Measurements from ENCODE around the gene LSAMP.

Gene LSAMP

GRCh38 chr3:115927197-115927596 is 518.1 kb downstream of the LSAMP start:
- DNase-seq, result peak; percentile 93

DNA sequence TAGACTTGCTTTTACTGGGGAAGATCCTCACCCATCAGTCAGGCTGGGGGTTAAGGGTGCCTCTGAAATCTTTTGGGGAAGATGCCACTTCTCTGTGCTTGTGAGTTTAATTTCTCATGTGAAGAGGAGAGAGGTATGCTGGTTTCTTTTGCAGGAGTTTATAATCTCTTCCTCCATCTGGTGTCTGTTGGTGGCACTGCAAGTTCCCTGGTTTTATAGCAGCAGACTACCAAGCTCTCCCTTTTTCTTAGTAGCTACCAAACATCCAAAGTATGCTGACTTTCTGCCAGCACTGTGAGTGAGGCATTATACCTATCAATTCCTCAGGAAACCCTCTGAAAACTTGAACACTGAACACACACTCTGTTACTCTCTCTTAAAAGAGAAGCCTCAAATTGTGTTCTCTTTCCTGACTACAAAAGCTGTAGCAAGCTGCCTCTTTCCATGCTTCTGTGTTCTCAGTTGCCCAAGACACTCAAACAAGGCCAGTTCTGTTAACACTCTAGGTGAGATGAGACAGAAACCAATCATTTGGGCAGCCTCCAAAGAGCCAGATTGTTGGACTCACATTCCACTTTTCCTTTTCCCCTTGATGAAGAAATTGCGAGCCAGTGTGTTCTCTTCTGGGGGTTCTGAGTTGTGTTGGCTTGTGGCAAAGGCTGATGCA is 522.5 kb downstream of the LSAMP start:
- DNase-seq, result peak; percentile 85

GRCh38 chr3:115921711-115922110 is 523.6 kb downstream of the LSAMP start:
- DNase-seq, result no peak

- DNase-seq, result no peak
These were observed 526.4 kb downstream of the LSAMP start for GRCh38 chr3:115918900-115919299.

GRCh38 chr3:115916866-115917265 is 528.4 kb downstream of the LSAMP start:
- no peak for DNase-seq

DNA sequence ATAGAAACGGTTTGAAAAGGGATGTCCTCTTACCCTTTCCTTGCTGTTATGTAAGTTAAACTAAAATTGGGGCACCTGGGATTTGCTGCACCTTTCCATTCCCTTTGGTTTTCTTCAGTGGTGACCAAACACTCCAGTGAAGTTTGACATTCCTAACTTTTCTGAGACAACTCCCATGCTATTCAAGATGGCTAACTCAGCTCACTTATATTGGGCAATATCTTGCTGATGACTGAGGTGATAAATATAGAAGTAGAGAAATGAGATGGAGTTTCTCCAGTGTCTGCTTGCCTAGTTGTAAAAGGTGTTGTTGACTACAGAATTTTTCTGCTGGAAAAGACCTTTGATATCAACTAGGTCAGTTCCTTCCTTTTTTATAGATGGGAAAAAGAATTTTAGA is 530.2 kb downstream of the LSAMP start:
- DNase-seq, result no peak

- DNase-seq, result peak; percentile 56
These were observed 532.1 kb downstream of the LSAMP start for GRCh38 chr3:115913069-115913686.

- DNase-seq, result no peak
These were observed 532.9 kb downstream of the LSAMP start for GRCh38 chr3:115912372-115912771.

DNA sequence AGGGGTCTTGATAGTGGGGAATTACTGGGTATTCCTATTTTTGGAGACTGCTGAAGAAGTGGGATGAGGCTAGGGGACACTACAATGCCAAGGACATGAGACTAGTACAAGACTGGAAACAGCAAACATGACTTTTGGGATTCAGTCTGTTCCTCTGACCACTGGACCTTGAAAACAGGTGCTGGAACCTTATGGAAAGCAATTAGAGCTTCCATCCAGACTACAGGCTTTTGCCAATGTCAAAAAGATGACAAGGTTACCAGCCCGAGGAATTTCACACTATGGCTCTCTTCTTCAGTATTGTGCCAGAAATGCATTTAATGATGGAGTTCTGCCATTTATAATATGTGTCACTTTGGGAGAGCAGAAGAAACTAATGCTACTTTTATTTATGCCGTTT is 539.4 kb downstream of the LSAMP start:
- DNase-seq, result no peak

DNA sequence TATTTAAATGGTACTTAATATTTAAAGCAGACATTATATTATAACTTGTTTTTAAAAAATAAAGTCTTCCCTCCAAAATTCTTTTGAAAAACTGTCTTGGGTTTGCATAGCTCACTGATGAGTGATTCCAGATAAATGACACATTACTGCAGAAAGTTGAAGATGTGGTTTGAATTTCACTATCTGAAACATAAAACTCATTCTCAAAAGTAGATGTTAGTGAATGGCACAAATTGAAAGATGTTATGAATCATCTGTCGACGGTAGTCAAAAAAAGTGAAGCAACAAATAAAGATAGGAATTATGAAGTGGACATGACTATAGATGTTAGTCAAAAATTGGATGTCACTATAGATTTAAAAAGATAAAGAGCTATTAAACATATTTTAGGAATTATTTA is 541.4 kb downstream of the LSAMP start:
- no peak for DNase-seq

- DNase-seq, result no peak
These were observed 544.3 kb downstream of the LSAMP start for GRCh38 chr3:115901008-115901407.

DNA sequence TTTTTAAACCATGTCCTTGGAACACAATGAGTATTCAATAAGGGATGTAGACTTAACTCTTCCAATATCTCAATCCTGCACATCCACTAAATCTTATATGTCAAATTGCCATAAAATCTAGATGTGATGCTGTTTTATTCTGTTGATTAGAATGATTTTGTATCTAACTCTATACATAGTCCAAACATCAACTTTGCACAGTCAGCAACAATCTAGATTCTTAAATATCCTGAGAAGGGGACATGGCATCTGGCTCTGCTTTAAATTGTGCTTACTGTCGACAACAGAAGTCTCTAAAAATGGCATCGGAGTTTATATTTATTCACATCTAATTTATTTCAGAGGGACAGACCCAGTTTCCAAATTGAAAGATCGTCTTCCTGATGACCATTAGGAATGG is 545.8 kb downstream of the LSAMP start:
- no peak for DNase-seq

DNA sequence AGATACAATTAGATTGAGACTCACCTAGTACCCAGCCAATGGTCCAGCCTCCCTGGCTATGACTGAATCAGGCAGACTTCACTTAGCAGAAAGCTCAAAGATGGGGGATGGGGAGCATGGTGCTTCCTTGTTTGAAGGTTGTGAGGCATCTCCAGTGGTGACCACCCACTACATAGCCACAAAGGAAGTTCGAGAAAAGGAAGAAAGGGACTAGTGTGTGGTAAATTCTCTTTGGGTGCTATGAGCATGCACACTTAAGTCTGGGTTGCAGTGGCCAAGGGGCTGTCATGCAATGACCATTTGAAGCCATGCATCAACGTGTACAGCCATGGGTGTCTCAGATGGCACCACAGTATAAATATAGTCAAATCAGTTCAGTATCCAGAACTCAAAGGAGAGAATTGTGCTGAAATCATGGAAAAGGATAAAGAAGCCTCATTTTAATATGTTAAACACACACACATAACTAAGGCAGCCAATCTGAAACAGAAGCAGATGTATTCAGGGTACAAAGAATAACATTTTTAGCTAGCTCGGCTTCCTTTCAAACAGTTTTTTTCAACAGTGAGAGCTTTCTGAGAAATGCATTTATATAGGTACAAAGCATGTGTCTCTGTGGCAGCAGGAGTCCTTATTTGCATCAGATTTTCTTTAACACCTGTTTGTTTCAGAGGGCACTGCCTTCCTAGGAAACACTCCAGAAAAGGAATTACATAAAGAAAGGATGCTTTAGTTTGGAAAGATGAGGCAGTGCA is 546.5 kb downstream of the LSAMP start:
- peak; percentile 46 for DNase-seq

DNA sequence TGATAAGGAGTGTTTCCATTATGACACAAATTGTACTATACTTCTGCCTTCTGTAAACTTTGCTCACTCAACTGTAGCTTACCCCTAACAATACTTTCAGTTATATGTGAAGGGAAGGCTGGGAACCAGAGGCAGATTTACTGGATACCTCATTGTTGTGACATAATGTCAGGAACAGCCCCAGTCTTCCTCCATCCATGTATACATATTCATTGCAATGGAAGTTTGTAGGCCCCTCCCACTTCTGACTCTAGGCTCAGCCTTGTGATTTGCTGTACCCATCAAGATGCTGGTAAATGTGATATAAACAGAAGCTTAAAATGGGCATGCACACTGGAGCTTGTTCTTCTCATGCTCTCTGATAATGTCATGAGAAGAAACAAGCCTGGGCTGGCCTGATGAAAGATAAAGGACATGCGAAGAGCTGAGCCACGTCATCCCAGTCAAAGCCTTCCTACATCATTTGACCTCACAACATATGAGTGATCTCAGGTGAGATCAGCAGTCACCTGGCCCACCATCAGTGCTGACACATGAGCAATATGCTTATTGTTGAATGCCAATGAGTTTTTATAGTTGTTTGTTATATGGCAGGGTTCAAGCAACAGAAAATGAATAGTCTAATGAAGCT is 554.2 kb downstream of the LSAMP start:
- DNase-seq, result no peak

- DNase-seq, result no peak
These were observed 554.7 kb downstream of the LSAMP start for GRCh38 chr3:115890579-115890978.

DNA sequence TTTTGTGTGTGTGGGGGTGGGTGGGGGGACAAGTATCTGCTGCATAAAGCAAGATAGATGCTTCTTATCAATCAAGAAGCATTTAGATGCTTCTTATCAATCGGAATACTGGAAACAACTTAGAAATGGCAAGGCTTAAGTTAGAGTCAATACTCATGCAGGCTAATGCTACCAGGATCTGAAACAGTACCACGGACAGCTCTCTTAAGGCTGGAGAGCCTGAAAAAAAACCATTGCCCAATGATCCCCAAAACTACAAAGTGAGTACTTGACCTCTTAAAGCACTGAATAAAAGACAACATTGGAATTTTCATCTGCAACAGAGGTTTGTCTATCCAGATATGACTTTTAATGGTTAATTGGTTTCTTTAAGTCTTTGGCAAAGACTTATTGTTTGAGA is 559.7 kb downstream of the LSAMP start:
- DNase-seq, result no peak

DNA sequence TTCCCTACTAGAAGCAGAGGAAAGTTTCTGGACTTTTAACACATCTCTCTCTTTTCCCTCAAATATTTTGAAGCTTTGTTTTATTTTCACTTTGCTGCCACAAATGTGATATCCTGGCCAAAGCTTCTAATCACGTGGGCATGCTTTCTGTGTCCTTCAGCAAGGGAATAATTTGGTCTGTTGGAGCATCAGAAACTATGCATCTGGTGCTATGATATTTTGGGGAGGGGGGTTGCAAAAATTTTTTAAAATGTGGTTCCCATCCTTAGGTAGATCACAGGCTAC is 567.7 kb downstream of the LSAMP start:
- no peak for DNase-seq

DNA sequence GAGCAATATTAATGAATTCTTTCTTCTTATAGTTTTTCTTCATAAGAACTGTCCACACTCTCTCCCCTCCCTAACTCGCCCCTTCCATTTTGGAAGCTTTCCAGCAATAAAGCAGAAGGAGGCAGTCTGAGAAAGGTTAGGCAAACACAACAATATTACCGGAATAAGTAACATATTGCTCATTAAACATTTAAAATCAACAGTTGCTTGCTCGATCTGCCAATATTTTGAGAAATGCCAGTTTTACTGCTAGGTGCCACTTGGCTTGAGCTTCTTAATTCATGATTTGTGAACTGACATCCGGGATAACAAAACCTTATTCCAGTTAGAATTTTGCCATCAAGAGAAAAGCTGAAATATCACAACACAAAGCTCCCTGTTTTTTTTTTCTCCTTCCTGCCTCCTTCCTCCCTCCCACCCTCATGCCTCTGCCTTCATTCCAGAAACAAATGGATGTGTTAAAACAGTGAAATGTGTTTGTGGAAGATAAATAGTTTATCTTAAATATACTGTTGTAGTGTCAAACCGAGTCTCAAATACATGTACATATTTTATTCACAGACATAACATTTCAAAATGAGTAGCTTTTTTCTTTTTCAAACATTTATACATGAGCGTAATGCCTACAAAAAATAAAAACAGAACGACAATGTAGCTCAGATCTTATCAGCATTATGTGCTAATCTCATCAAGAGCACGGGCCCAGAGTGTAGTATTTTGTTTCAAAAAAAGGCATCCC is 568.2 kb downstream of the LSAMP start:
- peak; percentile 86 for DNase-seq

GRCh38 chr3:115875460-115875859 is 569.8 kb downstream of the LSAMP start:
- no peak for DNase-seq

- DNase-seq, result no peak
These were observed 573.6 kb downstream of the LSAMP start for GRCh38 chr3:115871735-115872134.

DNA sequence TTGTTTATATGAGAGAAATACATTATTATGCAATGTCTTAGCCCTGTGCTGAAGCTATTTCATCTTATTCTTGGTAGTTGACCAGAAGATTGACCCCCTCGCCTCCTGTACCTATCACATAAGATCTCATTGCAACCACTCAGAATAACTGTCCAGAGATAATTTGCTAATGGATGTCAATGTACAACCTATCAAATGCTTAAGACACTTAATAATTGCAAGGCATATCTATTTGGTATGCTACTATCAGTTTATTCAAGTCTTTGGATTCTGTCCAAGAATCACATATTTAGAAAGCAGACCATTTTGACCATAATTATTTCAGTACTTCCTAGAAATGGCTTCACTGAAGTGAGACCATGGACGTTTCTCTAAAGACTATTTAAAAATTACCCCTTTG is 580.4 kb downstream of the LSAMP start:
- DNase-seq, result no peak

DNA sequence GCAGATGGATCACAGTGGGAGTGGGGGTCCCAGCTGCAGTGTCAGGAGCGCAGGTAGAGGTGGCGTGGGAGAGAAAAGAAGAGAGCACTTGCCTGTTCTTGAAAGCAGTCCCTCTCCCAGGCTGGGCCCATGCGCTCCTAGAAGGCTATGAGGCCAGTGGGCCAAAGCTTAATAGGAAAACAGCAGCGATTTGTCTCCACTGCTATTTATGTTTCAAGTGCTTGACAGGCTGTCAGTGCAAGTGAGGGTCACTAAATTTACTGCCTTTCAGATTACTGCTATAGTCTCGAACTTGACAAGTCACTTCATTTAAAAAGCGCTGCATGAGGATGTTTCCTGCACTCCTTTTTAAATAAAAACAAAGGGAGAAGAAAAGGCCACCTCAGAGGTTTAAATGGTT is 582.4 kb downstream of the LSAMP start:
- no peak for DNase-seq

GRCh38 chr3:115862099-115862498 is 583.2 kb downstream of the LSAMP start:
- DNase-seq, result peak; percentile 43

Data from NCI-H2171 treated with DMSO at 0.1 percent for 48 hours (cell line).